Amniotic stem cell (primary cell): ENCODE data around the gene SHISA3.
"Not testable (repeated sequence)": the region's sequence is repeated elsewhere in the genome, so short reads cannot be mapped to it uniquely, and the experiment has no call there.

Source experiments
- DNase-seq: peaks from one replicate; lab custom pipeline; 2025; lab: John Stamatoyannopoulos, UW

The SHISA3 gene

GRCh38 chr4:42396752-42397634 is at the start of gene SHISA3:
Gene SHISA3 (plus strand): TSS chr4:42397488. CDS start chr4:42398057, 569 bp downstream.
- no peak for DNase-seq

- no peak for DNase-seq
These were observed 49.0 kb upstream of the SHISA3 start for GRCh38 chr4:42348247-42348646.

- DNase-seq = no peak
These were observed 48.6 kb upstream of the SHISA3 start for GRCh38 chr4:42348692-42349091.

- no peak for DNase-seq
These were observed 46.6 kb upstream of the SHISA3 start for GRCh38 chr4:42350611-42351182.

GRCh38 chr4:42352049-42352448 is 45.2 kb upstream of the SHISA3 start:
- DNase-seq = no peak

GRCh38 chr4:42357325-42357724 is 40.0 kb upstream of the SHISA3 start:
- DNase-seq = no peak

- no peak for DNase-seq
These were observed 37.6 kb upstream of the SHISA3 start for GRCh38 chr4:42359711-42360110.

- no peak for DNase-seq
These were observed 37.0 kb upstream of the SHISA3 start for GRCh38 chr4:42360256-42360669.

- no peak for DNase-seq
These were observed 35.8 kb upstream of the SHISA3 start for GRCh38 chr4:42361456-42361855.

GRCh38 chr4:42362591-42362990 is 34.7 kb upstream of the SHISA3 start:
- DNase-seq = no peak

- DNase-seq = no peak
These were observed 33.7 kb upstream of the SHISA3 start for GRCh38 chr4:42363614-42364013.

- no peak for DNase-seq
These were observed 32.8 kb upstream of the SHISA3 start for GRCh38 chr4:42364266-42365053.

- no peak for DNase-seq
These were observed 30.3 kb upstream of the SHISA3 start for GRCh38 chr4:42366959-42367358.

- no peak for DNase-seq
These were observed 27.8 kb upstream of the SHISA3 start for GRCh38 chr4:42369489-42369888.

- no peak for DNase-seq
These were observed 25.7 kb upstream of the SHISA3 start for GRCh38 chr4:42371305-42372252.

- not testable (repeated sequence) for DNase-seq
These were observed 25.0 kb upstream of the SHISA3 start for GRCh38 chr4:42372303-42372702.

GRCh38 chr4:42377497-42377896 is 19.8 kb upstream of the SHISA3 start:
- no peak for DNase-seq

GRCh38 chr4:42381666-42382065 is 15.6 kb upstream of the SHISA3 start:
- DNase-seq = no peak

- no peak for DNase-seq
These were observed 11.8 kb upstream of the SHISA3 start for GRCh38 chr4:42385516-42385915.

- DNase-seq = no peak
These were observed 6.5 kb upstream of the SHISA3 start for GRCh38 chr4:42390622-42391354.

- DNase-seq = no peak
These were observed 6.0 kb upstream of the SHISA3 start for GRCh38 chr4:42391355-42391664.
